GM21515 (cell line): ENCODE data around the gene PPM1H.
"Not testable (repeated sequence)": the region's sequence is repeated elsewhere in the genome, so short reads cannot be mapped to it uniquely, and the experiment has no call there.

ENCODE experiments used
- ATAC-seq: cut with Tn5 transposase; IDR thresholded peaks from one replicate; pipeline ENCODE4 v1.9.1; 2021; ENCODE audit not compliant: unreplicated experiment

PPM1H gene

DNA sequence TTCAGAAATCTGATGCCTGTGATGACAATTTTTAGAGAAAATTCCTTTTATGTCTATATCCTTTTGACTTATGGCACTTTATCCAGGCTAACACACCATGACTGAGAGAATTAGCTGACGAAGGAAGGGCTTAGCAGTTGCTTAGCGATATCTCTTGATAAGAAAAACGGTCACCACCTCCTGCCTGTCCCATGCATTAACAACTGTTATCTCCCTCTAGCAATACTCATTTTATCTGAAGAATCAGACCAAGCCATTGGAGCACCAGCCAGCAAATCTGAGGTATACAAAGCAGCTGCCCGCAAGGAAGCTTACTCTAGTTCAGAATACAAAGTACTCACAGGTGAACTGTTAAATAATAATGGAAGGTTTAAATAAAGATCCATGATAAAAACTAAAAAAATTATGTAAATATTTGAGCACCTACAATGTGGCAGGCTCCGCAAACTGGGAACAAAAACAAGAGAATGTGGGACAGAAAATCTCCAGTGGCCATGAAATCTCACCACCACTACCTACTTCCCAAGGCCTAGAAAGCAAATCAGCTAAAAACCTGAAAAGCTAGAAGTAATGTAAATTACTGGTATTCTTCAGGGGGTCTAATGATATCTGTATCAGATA lies 24.3 kb downstream of the PPM1H start:
- no peak for ATAC-seq

GRCh38 chr12:62909340-62909739 lies 25.6 kb downstream of the PPM1H start:
- ATAC-seq: no peak

DNA sequence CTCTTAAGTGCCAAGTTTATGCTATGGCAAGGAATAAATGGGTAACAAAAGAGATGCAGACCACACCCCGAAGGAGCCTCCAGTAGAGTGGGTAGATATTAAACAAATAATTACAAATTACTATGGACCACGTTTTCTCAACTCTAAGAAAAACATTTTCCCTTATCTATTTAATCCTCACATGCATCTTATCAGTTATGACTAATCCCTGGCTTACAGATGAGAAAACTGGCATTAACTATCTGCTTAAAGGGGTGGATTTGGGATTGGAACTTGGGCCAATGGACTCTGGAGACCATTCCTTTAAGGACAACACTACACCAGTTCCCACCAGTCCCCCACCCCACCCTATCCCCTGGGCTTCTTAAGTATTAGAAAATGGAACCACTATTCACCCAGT lies 26.3 kb downstream of the PPM1H start:
- ATAC-seq: no peak

DNA sequence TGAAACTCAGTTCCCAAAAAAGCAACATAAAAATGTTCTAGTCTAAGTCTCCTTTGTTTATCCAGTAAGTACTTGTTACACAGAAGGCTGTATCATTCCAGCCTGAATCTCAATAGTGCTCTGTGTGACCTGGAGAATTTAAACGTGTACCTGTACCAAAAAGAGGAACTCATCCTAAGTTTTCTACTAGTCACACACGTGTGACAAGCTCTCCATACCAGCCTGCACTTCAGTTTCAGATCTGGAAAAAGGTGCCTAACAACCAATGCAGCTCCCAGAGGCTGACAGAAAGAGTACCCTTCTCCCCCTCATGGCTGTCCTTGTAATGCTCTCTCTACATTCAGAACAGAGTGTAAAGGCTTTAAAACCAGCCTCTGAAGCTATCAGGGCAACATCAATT lies 27.4 kb downstream of the PPM1H start:
- ATAC-seq: no peak

DNA sequence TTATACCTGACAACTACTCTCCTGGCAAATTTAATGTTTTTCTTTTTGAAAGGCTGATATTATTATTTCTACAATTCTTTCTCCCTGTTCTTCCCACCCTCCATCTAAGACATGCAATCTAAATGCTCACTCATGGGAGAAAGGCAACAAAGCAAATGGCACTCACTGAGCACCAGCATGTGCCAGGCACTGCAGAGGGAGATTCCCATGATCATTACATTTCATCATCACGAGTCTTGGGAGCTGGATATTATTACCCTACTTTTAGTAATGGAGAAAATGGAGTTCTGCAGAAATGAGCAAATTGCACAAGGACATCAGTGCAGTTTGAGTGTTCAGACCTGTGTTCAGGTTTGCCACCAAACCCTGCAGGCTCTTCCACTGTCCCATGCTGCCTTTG lies 27.9 kb downstream of the PPM1H start:
- no peak for ATAC-seq

GRCh38 chr12:62903151-62903550 lies 31.8 kb downstream of the PPM1H start:
- ATAC-seq: no peak

DNA sequence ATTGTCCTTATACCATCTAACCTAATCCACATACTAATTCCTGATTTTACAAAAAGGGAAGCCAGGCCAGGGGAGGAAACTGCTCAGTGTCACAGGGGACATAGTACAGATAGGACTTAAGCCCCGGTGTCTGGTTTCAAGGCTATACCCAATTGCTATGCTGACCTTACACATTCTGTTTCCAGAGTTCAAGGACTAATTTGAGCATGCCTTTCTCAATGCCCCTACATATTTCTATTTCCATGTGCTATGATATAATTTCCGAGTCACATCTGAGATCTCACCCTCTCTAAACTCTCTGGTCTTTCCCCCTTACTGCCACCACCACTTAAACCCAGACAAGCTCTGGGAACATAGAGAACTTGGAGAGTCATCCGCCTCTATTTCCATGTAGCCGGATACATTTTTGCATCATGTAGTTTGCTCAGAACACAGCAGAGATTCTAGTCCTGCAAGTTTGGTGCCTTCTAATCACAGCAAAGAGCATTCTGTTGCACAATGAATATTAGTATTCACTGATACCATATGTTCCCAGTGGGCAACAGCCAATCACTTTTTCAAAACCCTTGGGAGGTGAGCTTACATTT lies 34.2 kb downstream of the PPM1H start:
- ATAC-seq: no peak

GRCh38 chr12:62899568-62900390 lies 35.2 kb downstream of the PPM1H start:
- ATAC-seq: no peak

DNA sequence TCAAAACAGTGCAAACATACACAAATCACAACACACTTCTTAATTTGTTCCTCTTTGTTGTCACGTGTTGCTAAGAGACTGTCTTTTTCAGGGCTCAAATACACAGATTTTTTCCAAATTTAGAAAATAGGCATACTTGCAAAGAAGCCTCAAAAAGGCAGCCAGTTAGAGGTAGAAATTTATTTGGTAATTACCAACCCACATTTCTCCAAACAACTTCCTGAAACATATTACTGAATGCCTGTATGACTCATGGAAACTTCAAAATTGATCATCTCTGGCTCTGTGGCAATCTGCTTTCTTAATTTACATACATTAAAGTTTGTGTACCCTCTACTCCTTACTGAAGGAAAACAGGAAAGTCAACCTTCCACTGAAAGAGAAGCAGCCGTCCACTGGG lies 36.4 kb downstream of the PPM1H start:
- no peak for ATAC-seq

GRCh38 chr12:62895351-62895877 lies 39.5 kb downstream of the PPM1H start:
- no peak for ATAC-seq

GRCh38 chr12:62893276-62893675 lies 41.7 kb downstream of the PPM1H start:
- ATAC-seq: no peak

- ATAC-seq: no peak
Observed at GRCh38 chr12:62891805-62892549, 43.0 kb downstream of the PPM1H start.

DNA sequence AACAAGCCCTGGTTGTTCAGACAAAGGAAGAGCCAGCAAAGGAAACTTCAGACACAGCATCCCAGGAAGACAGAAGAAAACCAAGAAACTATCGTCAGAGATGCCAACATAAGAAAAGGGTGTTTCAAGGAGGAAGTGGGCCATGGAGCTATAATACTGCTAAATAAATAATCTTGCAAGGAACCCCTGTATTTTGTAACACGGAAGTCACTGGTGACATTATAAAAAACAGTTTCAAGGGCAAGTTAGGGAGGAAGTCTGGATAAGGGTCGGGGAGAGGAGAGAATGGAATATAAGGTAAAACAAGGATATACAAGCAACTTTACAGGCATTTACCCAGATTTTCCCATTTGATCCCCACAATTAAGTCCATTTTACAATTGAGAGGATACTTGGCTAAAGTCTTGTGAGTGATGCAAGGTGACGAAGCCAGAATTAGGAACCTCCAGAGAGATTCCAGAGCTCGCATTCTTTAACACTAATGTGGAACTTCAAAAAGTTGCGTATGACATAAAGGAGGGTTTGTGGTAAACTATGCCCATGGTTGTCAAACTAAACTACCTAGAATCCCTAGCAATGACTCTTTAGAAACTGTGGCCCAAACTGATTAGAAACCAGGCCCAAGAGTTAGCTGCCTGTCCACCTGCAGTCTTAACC lies 46.4 kb downstream of the PPM1H start:
- no peak for ATAC-seq

- no peak for ATAC-seq
Observed at GRCh38 chr12:62886796-62887195, 48.2 kb downstream of the PPM1H start.

DNA sequence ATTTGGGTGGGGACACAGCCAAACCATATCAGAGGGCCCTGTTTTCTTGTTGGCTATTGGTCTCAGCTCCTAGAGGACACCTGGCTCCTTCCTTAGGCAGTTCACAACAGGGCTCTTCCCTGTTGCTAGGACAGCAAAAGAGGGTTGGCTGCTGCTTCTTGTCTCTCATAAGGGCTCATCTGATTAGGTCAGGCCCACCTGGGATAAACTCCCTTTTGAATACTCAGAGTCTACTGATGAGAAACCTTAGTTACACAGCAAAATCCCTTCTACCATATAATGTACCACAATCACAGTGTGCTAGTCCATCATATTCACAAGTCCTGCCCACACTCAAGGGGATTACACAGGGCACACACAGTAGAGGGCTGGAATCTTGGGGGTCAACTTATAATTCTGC lies 49.7 kb downstream of the PPM1H start:
- no peak for ATAC-seq

DNA sequence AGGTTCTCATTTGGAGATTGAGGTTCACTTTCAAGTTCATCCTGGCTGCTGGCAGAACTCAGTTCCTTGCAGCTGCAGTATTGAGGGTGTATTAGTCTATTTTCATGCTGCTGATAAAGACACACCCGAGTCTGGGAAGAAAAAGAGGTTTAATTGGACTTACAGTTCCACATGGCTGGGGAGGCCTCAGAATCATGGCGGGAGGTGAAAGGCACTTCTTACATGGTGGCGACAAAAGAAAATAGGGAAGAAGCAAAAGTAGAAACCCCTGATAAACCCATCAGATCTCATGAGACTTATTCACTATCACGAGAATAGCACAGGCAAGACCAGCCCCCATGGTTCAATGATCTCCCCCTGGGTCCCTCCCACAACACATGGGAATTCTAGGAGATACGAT lies 50.1 kb downstream of the PPM1H start:
- ATAC-seq: not testable (repeated sequence)

DNA sequence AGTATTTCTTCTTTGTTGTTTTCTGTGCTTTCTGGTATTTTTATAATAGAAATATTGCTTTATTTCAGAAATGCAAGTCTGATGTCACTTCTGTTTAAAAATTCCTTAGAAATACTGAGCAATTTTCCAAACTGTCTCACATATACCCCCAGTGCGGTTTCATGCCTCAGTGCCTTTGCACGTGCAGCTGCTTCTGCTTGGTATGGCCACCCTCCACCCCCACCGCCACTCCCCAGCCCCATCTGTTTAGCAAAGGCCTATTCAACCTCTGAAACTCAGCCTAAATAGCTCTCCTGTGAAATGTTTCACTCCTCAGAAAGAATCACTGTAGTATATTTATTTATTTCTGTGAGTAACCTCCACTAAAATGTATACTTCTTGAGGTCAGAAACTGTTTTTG lies 52.3 kb downstream of the PPM1H start:
- ATAC-seq: no peak

GRCh38 chr12:62882140-62882539 lies 52.8 kb downstream of the PPM1H start:
- no peak for ATAC-seq

DNA sequence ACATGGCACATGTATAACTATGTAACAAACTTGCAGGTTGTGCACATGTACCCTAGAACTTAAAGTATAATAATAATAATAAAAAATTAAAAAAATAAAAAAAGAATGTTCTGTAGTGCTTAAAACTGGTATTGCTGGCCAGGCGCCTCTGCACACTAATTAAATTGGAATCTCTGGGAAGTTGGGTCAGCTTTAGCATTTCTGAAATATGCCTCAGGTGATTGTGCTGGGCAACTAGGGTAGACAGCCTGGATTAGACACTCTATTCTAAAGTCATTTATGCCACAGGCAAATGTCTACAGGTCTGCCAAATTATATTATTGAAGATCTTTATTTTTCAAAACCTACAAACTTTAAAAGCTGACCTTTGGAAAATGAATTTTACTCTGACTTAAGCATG lies 55.3 kb downstream of the PPM1H start:
- no peak for ATAC-seq

- not testable (repeated sequence) for ATAC-seq
Observed at GRCh38 chr12:62879228-62879627, 55.7 kb downstream of the PPM1H start.

- ATAC-seq: no peak
Observed at GRCh38 chr12:62878211-62878610, 56.7 kb downstream of the PPM1H start.
